GM18511 (cell line): ENCODE results near the gene CD151.

Source experiments
- ATAC-seq: cut with Tn5 transposase; IDR thresholded peaks from one replicate; pipeline ENCODE4 v1.9.1; 2021; ENCODE audit warnings: mild to moderate bottlenecking, moderate library complexity; ENCODE audit not compliant: unreplicated experiment

The CD151 gene

DNA sequence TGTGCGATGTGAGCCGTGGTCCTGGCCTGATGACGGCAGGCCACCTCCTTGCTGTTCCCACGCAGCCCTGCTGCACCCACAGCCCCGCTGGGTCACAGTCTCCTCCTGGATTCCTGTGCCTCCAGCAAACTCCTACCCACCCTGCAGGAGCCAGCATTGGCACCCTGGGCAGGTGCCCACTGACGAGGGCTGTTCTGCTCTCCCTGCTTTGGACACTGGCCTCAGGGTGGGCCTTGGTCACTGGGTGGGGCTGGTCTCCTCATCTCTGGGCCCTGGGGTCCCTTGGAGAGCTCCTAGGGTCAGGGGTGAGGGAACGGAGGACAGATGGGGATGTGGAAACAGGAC, 22.6 kb downstream of the CD151 start:
- ATAC-seq: no peak

DNA sequence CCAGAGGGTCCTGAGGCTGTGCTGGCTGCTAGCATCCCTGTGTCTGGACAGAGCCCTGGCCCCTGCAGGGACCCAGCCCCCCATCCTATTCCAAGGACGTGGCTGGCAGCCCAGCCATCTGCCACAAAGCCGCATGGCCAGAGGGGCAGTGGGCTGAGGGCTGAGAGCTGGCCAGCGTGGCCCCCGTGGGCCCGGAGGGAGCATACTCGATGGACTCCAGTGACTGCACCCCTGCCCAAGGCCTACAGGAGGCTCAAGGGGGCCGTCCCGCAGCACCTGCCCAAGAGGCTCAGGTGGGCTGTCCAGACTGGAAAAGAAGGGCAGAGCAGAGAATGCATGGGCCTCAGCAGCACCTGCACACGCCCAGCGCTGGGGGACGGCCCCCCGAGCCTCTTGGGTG, 23.0 kb downstream of the CD151 start:
- ATAC-seq: no peak

DNA sequence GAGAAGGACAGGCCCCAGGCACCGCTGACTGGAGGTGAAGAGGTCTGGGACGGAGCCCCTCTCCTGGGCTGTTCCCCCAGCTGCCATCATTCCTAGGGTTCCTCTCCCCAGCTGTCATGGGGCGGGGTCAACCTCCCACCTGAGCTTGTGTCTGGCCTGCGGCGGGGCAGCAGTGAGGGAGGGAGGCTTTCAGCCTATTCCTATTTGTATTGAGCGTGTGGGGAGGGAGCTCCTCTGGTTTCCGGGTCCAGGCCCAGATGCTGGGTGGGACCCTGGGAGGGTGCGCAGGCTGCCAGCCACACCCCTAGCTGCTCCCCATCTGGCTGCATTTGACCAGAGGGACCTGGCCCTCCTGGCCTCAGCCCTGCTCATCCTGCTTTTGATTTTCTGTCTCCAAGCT, 23.6 kb downstream of the CD151 start:
- ATAC-seq: no peak

DNA sequence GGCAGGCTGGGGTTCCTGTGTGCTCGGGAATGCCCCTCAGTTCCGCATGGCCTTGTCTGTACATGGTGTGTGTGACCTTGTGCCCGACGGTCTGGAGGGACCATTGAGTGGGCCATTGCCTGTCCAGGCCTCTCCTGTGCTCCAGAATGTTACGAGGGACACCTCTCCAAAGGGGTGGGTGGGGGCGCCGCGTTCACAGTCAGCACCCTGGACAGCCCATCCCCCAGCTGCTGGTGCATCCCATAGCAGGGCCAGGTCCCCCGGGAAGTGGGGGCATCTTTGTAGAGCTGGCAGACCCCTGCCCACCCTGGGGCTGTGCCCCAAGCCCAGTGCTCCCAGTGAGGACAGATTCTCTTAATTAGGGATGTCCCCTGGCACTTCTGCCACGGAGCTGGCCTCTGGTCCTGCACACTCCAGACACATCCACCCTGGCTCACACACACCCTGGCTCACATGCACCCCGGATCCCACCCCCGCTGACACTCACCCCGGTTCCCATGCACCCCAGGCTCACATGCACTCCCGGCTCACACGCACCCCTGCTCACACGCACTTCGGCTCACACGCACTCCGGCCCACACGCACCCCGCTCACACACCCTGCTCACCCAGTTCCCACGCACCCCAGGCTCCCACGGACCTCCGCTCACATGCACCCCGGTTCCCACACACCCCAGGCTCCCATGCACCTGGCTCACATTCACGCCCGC, 25.5 kb downstream of the CD151 start:
- no peak for ATAC-seq

DNA sequence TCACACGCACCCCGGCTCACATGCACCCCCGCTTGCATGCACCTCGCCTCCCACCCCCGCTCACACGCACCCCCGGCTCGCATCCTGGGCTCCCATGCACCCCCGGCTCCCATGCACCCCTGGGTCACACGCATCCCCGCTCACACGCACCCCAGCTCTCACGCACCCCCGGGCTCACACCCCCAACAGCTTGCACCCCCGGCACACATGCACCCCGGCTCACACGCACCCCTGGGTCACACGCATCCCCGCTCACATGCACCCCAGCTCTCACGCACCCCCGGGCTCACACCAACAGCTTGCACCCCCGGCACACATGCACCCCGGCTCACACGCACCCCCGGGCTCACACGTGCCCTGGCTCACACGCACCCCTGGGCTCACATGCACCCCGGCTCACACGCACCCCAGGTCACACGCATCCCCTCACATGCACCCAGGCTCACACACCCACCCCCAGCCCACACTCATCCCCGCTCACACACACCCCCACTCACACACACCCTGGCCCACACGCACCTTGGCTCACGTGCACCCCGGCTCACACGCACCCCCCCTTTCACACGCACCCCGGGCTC, 26.1 kb downstream of the CD151 start:
- no peak for ATAC-seq

DNA sequence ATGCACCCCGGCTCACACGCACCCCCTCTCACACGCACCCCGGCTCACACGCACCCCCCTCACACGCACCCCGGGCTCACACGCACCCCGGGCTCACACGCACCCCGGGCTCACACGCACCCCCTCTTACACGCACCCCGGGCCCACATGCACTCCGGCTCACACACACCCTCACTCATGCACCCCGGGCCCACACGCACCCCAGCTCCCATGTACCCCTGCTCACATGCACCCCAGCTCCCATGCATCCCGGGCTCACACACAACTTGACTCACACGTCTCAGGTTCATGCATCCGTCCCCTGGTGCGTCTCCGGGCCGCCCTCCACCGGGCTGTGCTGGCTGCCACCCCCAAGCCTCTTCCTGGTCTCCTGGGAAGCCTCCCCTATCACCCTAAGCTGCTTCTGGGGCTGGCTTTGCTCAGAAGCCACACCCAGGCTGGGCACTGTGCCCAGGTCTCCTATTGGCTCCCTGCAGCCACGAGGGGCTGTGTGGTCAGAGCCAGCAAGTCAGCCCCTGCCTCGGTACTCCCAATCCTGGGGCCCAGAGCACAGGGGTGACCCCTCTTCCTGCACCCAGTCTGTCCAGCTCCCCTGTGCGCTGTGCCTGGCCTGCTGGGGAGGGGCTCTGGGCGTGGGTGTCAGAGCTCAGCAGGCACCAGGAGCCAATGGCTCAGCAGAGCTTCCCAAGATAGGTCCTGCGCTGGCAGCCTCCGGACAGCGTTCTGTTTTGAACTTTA, 26.8 kb downstream of the CD151 start:
- ATAC-seq: no peak

DNA sequence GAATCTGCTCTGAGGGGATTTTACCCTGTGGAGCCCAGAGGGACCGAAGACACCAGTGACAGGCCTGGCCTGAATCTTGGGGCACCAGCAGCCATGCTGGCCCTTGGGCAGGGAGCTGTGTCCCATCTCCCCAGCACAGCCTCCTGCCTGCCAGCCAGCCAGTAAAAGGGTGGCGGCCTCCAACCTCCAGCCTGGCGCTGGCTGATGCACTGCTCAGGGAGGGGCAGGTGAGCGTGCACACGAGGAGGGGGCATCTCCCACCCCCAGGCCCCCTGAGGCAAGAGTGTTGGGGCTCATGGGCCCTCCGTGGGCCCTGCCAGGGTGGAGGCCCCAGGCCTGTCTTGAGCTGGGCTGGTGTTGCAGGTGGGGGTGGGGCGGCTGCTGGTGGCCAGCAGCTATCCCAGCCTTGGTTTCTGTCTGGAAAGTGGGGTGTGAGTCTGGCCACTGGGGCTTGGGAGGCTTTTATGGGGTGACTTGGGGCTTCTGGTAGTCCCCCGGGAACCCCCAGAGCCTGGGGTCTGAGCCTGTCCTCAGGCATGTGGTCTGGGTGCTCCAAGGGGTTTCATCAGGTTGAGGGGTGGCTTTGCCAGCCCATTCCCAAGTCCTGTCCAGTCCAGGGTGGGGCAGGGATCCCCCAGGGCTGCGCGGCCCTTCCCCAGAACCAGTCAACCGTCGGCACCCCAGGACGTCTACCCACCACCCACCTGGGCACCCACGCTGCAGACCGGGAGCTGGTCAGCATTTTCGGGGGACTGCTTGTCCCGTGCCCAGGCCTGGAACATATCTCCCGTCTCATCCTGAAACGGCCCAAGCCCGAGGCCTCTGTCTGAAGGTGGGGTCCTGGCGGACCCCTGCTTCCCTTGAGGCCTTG, 27.7 kb downstream of the CD151 start:
- no peak for ATAC-seq

DNA sequence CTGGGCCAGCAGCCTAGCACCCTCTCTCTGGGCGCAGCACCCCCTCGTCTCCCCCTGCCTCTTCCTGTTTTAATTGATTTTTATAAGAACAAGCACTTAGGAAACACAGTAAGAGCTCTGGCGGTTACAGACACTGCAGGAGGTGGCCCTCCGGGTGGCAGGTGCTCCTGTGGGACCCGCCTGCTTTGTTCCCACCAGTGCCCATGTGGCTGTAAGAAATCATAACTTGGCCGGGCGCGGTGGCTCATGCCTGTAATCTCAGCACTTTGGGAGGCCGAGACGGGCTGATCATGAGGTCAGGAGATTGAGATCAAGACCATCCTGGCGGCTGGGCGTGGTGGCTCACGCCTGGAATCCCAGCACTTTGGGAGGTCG, 28.3 kb downstream of the CD151 start:
- ATAC-seq: no peak

DNA sequence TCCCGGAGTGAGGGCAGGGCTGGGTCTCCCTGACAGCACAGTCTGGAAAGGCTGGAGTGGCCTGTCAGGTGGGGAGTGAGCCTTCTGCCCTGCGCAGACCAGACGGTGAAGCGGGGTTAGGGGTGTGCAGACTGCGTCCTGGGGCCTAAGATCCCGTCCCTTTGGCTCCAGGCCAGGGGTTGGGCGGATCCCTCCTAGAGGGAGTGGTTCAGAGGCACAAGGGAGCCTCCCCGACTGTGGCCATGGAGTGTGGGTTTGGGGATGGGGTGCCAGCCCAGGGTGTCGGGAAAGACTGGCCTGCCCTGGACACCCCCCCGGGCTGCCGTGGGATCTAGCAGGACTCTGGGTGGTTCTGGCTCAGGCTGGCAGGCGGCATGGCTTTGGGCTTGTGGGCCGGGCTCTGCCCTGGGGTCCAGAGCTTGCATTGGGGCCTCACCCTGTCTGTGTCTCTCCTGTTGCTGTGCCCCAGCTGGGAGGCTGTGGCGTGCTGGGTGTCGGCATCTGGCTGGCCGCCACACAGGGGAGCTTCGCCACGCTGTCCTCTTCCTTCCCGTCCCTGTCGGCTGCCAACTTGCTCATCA, 29.4 kb downstream of the CD151 start:
- no peak for ATAC-seq

DNA sequence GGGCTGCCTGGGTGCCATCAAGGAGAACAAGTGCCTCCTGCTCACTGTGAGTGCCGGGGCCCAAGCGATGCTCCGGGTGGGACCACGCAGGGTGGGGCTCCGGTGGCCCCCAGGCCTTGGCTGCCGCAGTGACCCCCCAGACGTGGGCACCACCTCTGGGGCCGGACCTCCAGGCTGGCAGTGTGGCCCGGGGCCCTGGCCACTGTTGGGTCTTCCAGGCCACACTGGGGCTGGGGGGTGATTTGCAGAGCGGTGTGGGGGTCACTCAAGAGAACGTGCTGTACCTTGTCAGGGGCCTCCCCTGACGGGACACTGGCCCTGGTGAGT, 29.9 kb downstream of the CD151 start:
- ATAC-seq: no peak

DNA sequence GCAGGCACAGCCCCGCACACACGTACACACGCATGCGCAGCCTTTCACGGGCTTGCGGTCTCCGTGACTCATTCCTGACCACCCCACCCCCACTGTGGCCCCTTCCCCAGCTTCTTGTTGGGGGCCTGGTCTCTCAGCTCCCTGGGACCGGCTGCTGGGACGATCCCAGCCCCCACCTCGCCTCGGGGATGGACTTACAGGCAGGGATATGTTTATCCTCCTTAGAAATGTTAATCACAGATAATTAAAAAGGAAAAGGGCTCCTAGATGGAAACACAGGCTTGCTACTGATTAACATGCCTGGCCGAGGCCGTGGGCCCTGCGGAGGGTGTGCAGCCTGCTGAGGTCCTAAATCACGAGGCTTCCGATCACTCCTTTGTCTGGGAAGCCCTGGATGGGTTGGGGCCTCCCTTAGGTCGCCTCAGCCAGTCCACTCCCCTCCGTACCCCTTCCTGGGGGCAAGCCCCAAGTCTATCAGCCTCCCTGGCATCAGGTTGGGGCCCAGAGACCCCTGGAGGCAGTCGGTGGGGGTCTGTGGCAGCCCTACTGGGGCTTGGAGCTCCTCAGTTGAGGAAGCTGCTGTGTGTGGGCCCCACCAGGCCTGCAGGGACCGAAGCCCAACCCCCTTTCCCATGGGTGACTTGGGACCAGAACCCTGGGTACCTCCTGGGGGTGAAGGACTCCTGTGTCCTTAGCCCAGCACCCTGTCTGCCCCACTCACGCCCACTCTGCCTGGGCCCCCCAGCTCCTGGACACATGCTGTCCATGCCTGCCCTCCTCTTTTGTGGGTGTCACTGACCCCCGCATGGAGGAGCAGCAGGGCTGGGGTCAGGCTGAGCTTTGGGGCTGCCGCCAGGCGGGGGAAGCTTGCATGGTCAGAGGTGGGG, 30.5 kb downstream of the CD151 start:
- no peak for ATAC-seq

DNA sequence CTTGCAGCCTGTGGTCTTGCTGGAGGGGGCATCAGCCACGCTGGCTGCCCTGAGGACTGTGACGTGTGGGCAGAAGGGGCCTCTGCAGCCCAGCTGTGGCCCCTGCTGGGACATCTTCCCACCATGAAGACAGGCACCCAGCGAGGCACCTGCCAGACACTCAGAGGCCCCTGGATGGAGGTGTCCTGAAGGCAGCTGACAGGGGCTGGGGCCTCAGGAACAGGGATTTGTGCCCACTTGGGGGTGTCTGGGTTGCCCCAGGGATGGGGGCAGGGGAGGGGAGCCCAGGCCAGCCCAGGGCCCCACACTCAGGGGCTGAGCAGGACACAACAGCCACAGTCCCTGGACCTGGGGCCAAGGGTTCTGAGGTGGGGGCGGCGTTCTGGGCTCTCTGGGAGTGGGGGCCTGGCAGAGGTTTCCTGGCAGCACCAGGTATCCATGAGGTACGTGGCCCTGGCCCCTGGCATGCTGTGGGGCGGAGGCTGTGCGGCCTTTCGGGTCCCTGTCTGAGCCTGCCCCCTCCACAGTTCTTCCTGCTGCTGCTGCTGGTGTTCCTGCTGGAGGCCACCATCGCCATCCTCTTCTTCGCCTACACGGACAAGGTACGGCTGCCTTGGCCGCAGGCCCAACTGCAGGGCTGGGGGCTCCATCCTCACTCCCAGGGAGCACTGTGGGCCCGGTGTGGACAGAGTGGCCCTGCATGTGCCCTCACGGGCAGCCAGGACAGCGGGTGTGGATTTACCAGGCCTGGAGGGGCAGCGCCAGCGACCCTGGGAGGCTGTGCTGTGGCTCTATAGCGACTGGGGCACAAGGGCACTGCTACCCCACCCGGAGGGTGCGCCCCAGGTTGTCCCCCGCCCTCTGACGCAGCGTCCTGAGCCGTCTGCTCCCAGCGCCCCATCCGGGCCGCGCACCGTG, 31.4 kb downstream of the CD151 start:
- ATAC-seq: no peak

DNA sequence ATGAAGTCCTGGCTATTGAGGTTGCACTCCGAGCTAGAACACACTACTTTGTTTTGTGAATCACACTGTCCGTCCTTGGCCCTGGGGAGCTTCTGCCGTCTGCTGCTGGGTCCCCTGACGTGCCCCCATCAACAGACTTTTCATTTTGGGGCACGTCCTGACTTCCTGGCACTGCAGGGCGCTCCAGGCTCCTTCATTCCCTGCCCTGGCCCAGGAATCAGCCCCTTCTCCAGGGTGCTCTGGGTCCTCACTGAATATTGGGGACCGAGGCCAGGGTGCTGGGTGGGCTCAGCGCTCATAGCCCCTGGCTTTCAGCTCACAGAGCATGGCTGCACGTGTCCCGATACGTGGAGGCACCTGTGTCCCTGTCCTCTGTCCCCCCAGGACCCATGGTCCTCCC, 32.1 kb downstream of the CD151 start:
- no peak for ATAC-seq

DNA sequence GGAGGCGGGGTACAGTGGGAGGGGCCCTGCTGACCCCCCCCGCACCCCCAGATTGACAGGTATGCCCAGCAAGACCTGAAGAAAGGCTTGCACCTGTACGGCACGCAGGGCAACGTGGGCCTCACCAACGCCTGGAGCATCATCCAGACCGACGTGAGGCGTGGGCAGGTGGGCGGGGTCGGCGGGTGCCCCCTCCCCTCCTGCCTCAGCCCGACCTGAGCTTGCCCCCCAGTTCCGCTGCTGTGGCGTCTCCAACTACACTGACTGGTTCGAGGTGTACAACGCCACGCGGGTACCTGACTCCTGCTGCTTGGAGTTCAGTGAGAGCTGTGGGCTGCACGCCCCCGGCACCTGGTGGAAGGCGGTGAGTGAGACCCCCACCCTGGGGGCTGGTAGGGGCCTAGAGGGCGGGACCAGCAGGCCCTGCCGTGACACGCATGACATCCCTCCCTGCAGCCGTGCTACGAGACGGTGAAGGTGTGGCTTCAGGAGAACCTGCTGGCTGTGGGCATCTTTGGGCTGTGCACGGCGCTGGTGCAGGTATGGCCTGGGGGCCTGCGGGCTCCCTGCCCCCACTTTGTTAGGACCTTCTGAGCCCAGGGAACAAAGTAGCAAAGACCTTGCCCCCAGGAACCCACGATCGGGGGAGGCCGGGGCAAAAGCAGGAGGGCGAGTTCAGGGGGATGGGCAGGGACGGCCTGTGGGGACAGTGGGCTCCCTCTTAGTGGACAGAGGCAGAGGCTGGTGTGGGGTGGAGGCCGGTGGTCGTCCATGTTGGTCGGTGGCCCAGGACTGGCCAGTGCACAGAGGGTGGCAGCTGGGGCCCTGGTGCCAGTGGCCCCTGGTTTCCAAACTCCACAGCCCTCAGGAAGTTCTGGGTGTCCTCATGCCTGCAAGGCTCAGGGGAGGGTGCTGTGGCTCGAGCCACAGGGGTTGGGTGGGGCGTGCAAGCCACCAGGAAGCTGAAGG, 33.0 kb downstream of the CD151 start:
- no peak for ATAC-seq

DNA sequence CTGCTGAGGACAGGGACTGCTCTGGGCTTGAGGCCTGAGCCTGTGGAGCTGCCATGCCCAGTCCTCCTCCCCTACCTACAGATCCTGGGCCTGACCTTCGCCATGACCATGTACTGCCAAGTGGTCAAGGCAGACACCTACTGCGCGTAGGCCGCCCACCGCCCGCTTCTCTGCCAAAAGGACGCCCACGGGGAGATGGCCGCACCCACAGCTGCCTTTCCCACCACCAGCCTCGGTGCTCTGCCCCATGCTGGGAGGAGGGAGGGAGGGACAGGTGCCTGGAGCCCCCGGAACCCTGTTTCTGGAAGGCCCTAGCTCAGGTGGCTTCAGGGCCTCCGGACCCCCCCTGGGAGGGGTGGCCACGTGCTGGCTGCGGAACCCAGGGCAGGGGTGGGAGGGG, 33.7 kb downstream of the CD151 start:
- ATAC-seq: no peak

DNA sequence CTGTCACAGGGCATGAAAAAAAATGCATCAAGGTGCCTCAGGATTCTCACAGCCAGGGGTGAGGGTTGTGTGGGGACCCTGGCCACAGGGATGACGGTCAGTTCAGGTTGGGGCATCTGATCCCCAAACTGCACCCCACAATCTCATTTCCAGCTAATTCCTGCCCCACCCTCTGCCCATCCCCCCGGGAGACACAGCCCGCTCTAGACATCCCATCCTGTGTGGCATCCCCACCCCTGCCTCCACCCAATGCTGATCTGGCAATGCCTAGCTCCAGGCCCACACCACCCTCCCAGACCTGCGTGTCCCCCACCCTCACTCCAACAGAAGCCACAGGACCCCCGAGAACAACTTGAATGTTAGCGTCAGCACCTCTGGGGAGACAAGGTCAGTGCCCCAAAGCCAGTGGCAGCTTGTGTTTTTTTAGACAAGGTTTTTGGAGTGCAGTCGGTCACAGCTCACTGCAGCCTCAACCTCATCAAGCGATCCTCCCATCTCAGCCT, 35.2 kb downstream of the CD151 start:
- ATAC-seq: no peak

DNA sequence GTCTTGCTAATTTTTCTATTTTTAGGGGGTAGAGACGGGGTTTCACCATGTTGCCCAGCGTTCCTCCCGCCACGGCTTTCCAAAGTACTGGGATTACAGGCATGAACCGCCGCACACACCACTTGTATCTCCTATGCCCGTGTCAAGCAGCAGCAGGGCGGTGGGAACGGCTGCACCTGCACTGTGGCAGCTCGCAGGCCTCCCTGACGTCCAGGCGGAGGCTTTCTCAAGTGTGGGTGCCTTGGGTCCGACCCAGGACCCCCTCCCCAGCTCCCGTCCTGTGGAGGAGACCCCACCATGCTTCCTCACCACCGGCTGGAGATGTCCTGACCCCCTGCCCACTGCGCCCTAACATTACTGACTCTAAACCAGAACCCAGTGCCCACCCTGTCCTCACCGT, 35.6 kb downstream of the CD151 start:
- no peak for ATAC-seq

DNA sequence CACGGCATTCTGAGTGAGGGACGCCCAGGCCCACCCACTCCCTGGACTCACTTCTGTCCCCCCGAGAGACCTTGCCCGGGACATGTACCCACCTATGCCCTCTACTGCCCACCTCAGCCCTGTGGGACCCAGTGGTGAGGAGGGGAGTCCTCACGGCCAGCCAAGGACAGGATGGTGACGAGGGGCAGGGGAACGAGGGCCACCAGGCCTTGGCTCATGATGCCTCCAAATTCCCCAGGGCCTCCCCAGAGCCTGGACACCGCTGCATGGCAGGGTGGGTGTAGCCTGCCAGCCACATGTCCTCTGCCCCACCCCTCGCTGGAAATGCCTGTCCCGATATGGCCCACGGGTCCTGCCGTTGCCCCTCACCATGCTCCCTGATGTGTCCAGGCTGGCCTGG, 36.0 kb downstream of the CD151 start:
- ATAC-seq: no peak
